ENCODE results near the gene EIF5. TPM values are rescaled to one million over a fixed set of nuclear protein-coding genes. Genes with fewer than 3 reads are reported as not detected.

The EIF5 gene
- total and polyA plus RNA-seq, 2 of the 8 experiments (the other 6 are each of a cell fraction or from before 2014, with no cell fraction given) = 179 to 323 TPM

- TF ChIP-seq CHD7 (IDR thresholded peaks at IDR 0.05; ENCODE audit: insufficient replicate concordance, low read length) (no peak), RFX5 (IDR thresholded peaks at IDR 0.05; ENCODE audit: borderline replicate concordance, low read depth, low read length) (no peak), SP2 (IDR thresholded peaks at IDR 0.05; ENCODE audit: low read length) (no peak), BRCA1 (IDR thresholded peaks at IDR 0.05; ENCODE audit: low read depth, low read length) (no peak)
Observed at GRCh38 chr14:103290494-103290893, 43.5 kb upstream of the EIF5 start (continued).
